Prostate gland (tissue), 2 donors: ENCODE measurements around the gene CSRNP3.

Experiments
- POLR2A ChIP-seq: fragments of 450-650 bp; IDR thresholded peaks from one replicate; pipeline ENCODE4 v1.6.1; 2016; ENCODE audit warnings: antibody characterized with exemption, mild to moderate bottlenecking
- POLR2AphosphoS5 ChIP-seq: sonication (generic); formaldehyde crosslinking; IDR thresholded peaks from one replicate; pipeline ENCODE4 v1.6.1; 2017; ENCODE audit warnings: antibody characterized with exemption
- TF ChIP-seq, protein P1 (sequence below), 4 experiments: fragments of 200-600 bp in 2 of 4; fragments of 450-650 bp in 2 of 4; sonication (generic) in 2 of 4; IDR thresholded peaks; 1 replicate in 3 of 4; 2 replicates in 1 of 4; pipeline ENCODE4 v1.5.1; 2016 to 2019; ENCODE audit warnings: antibody characterized with exemption in 4 of 4, mild to moderate bottlenecking in 2 of 4, moderate library complexity in 2 of 4

DNA sequence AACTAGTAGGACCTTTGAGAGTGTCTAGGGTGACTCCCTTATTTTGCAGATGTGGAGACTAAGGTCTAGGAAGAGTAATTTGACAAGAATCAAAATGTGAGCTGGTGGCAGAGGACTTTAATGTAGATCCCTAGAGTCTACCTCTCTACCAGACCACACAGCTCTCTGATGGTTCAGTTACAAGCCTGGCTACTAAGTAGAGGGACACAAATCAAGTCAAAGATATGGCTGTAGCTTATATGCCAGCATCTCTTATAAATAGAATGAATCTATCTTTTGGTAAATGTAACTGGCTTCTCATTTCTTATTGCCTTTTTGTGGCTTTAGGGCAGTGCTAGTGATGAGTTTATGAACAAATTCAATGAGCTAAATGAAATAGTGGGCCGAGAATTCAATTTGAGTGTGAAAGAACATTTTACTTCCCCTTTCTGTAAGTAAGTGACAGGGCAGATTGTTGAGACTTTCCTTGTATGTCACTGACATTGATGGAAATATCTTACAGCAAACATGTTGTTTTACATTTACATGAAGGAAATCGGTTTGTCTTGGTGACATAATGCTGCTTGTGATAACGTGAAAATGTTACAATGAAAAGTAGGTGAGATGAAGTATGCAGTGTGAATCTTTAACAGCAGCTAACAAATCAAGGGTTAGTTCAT, 28.3 kb downstream of the CSRNP3 start:
- TF ChIP-seq, protein P1, sequence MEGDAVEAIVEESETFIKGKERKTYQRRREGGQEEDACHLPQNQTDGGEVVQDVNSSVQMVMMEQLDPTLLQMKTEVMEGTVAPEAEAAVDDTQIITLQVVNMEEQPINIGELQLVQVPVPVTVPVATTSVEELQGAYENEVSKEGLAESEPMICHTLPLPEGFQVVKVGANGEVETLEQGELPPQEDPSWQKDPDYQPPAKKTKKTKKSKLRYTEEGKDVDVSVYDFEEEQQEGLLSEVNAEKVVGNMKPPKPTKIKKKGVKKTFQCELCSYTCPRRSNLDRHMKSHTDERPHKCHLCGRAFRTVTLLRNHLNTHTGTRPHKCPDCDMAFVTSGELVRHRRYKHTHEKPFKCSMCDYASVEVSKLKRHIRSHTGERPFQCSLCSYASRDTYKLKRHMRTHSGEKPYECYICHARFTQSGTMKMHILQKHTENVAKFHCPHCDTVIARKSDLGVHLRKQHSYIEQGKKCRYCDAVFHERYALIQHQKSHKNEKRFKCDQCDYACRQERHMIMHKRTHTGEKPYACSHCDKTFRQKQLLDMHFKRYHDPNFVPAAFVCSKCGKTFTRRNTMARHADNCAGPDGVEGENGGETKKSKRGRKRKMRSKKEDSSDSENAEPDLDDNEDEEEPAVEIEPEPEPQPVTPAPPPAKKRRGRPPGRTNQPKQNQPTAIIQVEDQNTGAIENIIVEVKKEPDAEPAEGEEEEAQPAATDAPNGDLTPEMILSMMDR (IDR thresholded peaks at IDR 0.05), result no peak
- TF ChIP-seq POLR2A, result no peak
- no peak for TF ChIP-seq POLR2AphosphoS5
